GM21717 (cell line): Measurements from ENCODE around the gene HMCN2.

ENCODE experiments used
- ATAC-seq: cut with Tn5 transposase; IDR thresholded peaks from one replicate; pipeline ENCODE4 v1.9.1; 2021; ENCODE audit warnings: mild to moderate bottlenecking, moderate library complexity; ENCODE audit not compliant: unreplicated experiment

HMCN2 gene

GRCh38 chr9:130444565-130445221, 179.1 kb downstream of the HMCN2 start, which contains the start of gene ASS1:
ASS1 (plus strand) TSS chr9:130444961; CDS start chr9:130452229, 7,268 bp downstream.
- no peak for ATAC-seq

GRCh38 chr9:130445268-130445983, 179.9 kb downstream of the HMCN2 start:
- ATAC-seq = no peak

- ATAC-seq = no peak
Observed at GRCh38 chr9:130446101-130446861, 180.7 kb downstream of the HMCN2 start.

GRCh38 chr9:130447193-130447816, 181.7 kb downstream of the HMCN2 start:
- ATAC-seq = no peak

- no peak for ATAC-seq
Observed at GRCh38 chr9:130448035-130448624, 182.6 kb downstream of the HMCN2 start.

GRCh38 chr9:130448771-130449603, 183.4 kb downstream of the HMCN2 start:
- no peak for ATAC-seq

- ATAC-seq = no peak
Observed at GRCh38 chr9:130450344-130451003, 184.9 kb downstream of the HMCN2 start.

- no peak for ATAC-seq
Observed at GRCh38 chr9:130451004-130451390, 185.4 kb downstream of the HMCN2 start.

GRCh38 chr9:130451509-130452388, 186.2 kb downstream of the HMCN2 start:
- no peak for ATAC-seq

- no peak for ATAC-seq
Observed at GRCh38 chr9:130452835-130453234, 187.3 kb downstream of the HMCN2 start.

GRCh38 chr9:130453487-130453886, 187.9 kb downstream of the HMCN2 start:
- ATAC-seq = no peak

GRCh38 chr9:130454096-130454811, 188.7 kb downstream of the HMCN2 start:
- no peak for ATAC-seq

- ATAC-seq = no peak
Observed at GRCh38 chr9:130454812-130455325, 189.3 kb downstream of the HMCN2 start.

- ATAC-seq = no peak
Observed at GRCh38 chr9:130458027-130458803, 192.7 kb downstream of the HMCN2 start.

GRCh38 chr9:130458804-130459067, 193.2 kb downstream of the HMCN2 start:
- no peak for ATAC-seq

GRCh38 chr9:130459151-130459550, 193.6 kb downstream of the HMCN2 start:
- ATAC-seq = no peak
